Stimulated activated naive B cell treated with anti-CD40 and anti-IgM and Interleukin-4, amounts not matched to agents 10 μg/mL and 1 μg/mL and 100 μg/mL, for 72 hours (primary cell): Measurements from ENCODE around the gene GREM2.

Experiments
- ATAC-seq, 2 donors: fragments of 150-1000 bp; cut with Tn5 transposase; replicated peaks; 2 replicates each; pipeline ENCODE4 v1.10.0; 2021; ENCODE audit warnings: moderate library complexity in 1 of 2
- DNase-seq: peaks from one replicate; pipeline ENCODE4 v3.0.0; 2021
- H3K27ac Mint-ChIP-seq: one replicate; pipeline ENCODE4 v1.8.0; 2022; ENCODE audit warnings: mild to moderate bottlenecking, mixed read lengths
- H3K27me3 Mint-ChIP-seq, 2 donors: one replicate each; pipeline ENCODE4 v1.8.0; 2022; ENCODE audit warnings: mixed read lengths in 2 of 2
- H3K36me3 Mint-ChIP-seq, 2 donors: one replicate each; pipeline ENCODE4 v1.8.0; 2022; ENCODE audit warnings: mixed read lengths in 2 of 2, mild to moderate bottlenecking in 1 of 2
- H3K4me1 Mint-ChIP-seq, 2 donors: one replicate each; pipeline ENCODE4 v1.8.0; 2022; ENCODE audit warnings: mixed read lengths in 2 of 2, mild to moderate bottlenecking in 1 of 2
- H3K4me3 Mint-ChIP-seq, 2 donors: one replicate each; pipeline ENCODE4 v1.8.0; 2022; ENCODE audit warnings: mild to moderate bottlenecking in 2 of 2, mixed read lengths in 2 of 2, moderate library complexity in 1 of 2
- H3K9me3 Mint-ChIP-seq, 2 donors: one replicate each; pipeline ENCODE4 v1.8.0; 2022; ENCODE audit warnings: mixed read lengths in 2 of 2, mild to moderate bottlenecking in 1 of 2

The GREM2 gene

GRCh38 chr1:240562779-240563178 lies 49.2 kb downstream of the GREM2 start:
- H3K4me1 Mint-ChIP-seq, result no peaks in the 10 kb centered on the region
- peaks cover 0 to 4% of the 10 kb centered on the region in 2 donors for H3K27me3 Mint-ChIP-seq
- no peak overlapping the region for H3K27ac Mint-ChIP-seq
- H3K36me3 Mint-ChIP-seq, result no peaks in the 10 kb centered on the region
- no peak for ATAC-seq
- peaks cover 2 to 6% of the 10 kb centered on the region in 2 donors for H3K9me3 Mint-ChIP-seq
- no peak for DNase-seq
- H3K4me3 Mint-ChIP-seq, result no peak overlapping the region

- Mint-ChIP-seq H3K36me3 (no peaks in the 10 kb centered on the region), H3K4me3 (no peak overlapping the region), H3K4me1 (no peaks in the 10 kb centered on the region), H3K27ac (no peak overlapping the region), H3K9me3 (peaks cover 2 to 6% of the 10 kb centered on the region in 2 donors), H3K27me3 (peaks cover 0 to 4% of the 10 kb centered on the region in 2 donors)
- ATAC-seq (no peak), DNase-seq (no peak)
Measured at GRCh38 chr1:240562111-240562590, 49.8 kb downstream of the GREM2 start.

GRCh38 chr1:240559781-240560180 lies 52.2 kb downstream of the GREM2 start:
- H3K4me1 Mint-ChIP-seq, result no peaks in the 10 kb centered on the region
- no peaks in the 10 kb centered on the region for H3K27me3 Mint-ChIP-seq
- no peak for DNase-seq
- no peak for ATAC-seq
- peaks cover 0 to 5% of the 10 kb centered on the region in 2 donors for H3K9me3 Mint-ChIP-seq
- no peak overlapping the region for H3K27ac Mint-ChIP-seq
- no peaks in the 10 kb centered on the region for H3K36me3 Mint-ChIP-seq
- no peak overlapping the region for H3K4me3 Mint-ChIP-seq

- no peaks in the 10 kb centered on the region for H3K36me3 Mint-ChIP-seq
- no peak overlapping the region for H3K4me3 Mint-ChIP-seq
- peaks cover 0 to 5% of the 10 kb centered on the region in 2 donors for H3K9me3 Mint-ChIP-seq
- ATAC-seq (no peak), DNase-seq (no peak)
- H3K27me3 Mint-ChIP-seq, result no peaks in the 10 kb centered on the region
- H3K27ac Mint-ChIP-seq, result no peak overlapping the region
- H3K4me1 Mint-ChIP-seq, result no peaks in the 10 kb centered on the region
Measured at GRCh38 chr1:240555524-240555923, 56.4 kb downstream of the GREM2 start.

- Mint-ChIP-seq H3K36me3 (no peaks in the 10 kb centered on the region), H3K27me3 (no peaks in the 10 kb centered on the region), H3K4me1 (no peaks in the 10 kb centered on the region), H3K9me3 (peaks cover 0 to 8% of the 10 kb centered on the region in 2 donors), H3K4me3 (no peak overlapping the region), H3K27ac (no peak overlapping the region)
- ATAC-seq, result no peak
- DNase-seq, result no peak
Measured at GRCh38 chr1:240553351-240553750, 58.6 kb downstream of the GREM2 start.

GRCh38 chr1:240539769-240540414 lies 72.1 kb downstream of the GREM2 start:
- no peak for ATAC-seq
- no peaks in the 10 kb centered on the region for H3K27me3 Mint-ChIP-seq
- H3K4me3 Mint-ChIP-seq, result no peak overlapping the region
- peaks cover 0 to 12% of the 10 kb centered on the region in 2 donors for H3K9me3 Mint-ChIP-seq
- H3K27ac Mint-ChIP-seq, result no peak overlapping the region
- H3K36me3 Mint-ChIP-seq, result no peaks in the 10 kb centered on the region
- no peaks in the 10 kb centered on the region for H3K4me1 Mint-ChIP-seq
- no peak for DNase-seq

- DNase-seq (no peak), ATAC-seq (no peak)
- H3K4me3 Mint-ChIP-seq, result no peak overlapping the region
- no peaks in the 10 kb centered on the region for H3K36me3 Mint-ChIP-seq
- peaks cover 0 to 12% of the 10 kb centered on the region in 2 donors for H3K9me3 Mint-ChIP-seq
- no peaks in the 10 kb centered on the region for H3K4me1 Mint-ChIP-seq
- no peak overlapping the region for H3K27ac Mint-ChIP-seq
- no peaks in the 10 kb centered on the region for H3K27me3 Mint-ChIP-seq
Measured at GRCh38 chr1:240538776-240539430, 73.1 kb downstream of the GREM2 start.

- no peak overlapping the region for H3K4me3 Mint-ChIP-seq
- DNase-seq, result no peak
- H3K4me1 Mint-ChIP-seq, result no peaks in the 10 kb centered on the region
- H3K36me3 Mint-ChIP-seq, result no peaks in the 10 kb centered on the region
- peaks cover 0 to 8% of the 10 kb centered on the region in 2 donors for H3K9me3 Mint-ChIP-seq
- no peaks in the 10 kb centered on the region for H3K27me3 Mint-ChIP-seq
- ATAC-seq, result no peak
- no peak overlapping the region for H3K27ac Mint-ChIP-seq
Measured at GRCh38 chr1:240533154-240533780, 78.7 kb downstream of the GREM2 start.

GRCh38 chr1:240528591-240528990 lies 83.4 kb downstream of the GREM2 start:
- no peak for DNase-seq
- ATAC-seq, result no peak
- Mint-ChIP-seq H3K9me3 (no peaks in the 10 kb centered on the region), H3K4me3 (no peak overlapping the region), H3K27me3 (no peaks in the 10 kb centered on the region), H3K4me1 (no peaks in the 10 kb centered on the region), H3K27ac (no peak overlapping the region), H3K36me3 (no peaks in the 10 kb centered on the region)

- Mint-ChIP-seq H3K27ac (no peak overlapping the region), H3K4me3 (no peak overlapping the region), H3K4me1 (no peaks in the 10 kb centered on the region), H3K36me3 (no peaks in the 10 kb centered on the region), H3K9me3 (no peaks in the 10 kb centered on the region), H3K27me3 (no peaks in the 10 kb centered on the region)
- DNase-seq (no peak), ATAC-seq (no peak)
Measured at GRCh38 chr1:240527086-240527485, 84.9 kb downstream of the GREM2 start.

- H3K27ac Mint-ChIP-seq, result no peak overlapping the region
- DNase-seq, result no peak
- no peaks in the 10 kb centered on the region for H3K4me1 Mint-ChIP-seq
- H3K9me3 Mint-ChIP-seq, result no peaks in the 10 kb centered on the region
- no peaks in the 10 kb centered on the region for H3K36me3 Mint-ChIP-seq
- H3K4me3 Mint-ChIP-seq, result no peak overlapping the region
- no peaks in the 10 kb centered on the region for H3K27me3 Mint-ChIP-seq
- ATAC-seq, result no peak
Measured at GRCh38 chr1:240526312-240526711, 85.6 kb downstream of the GREM2 start.

- Mint-ChIP-seq H3K27me3 (no peaks in the 10 kb centered on the region), H3K36me3 (no peaks in the 10 kb centered on the region), H3K4me3 (no peak overlapping the region), H3K27ac (no peak overlapping the region), H3K4me1 (no peaks in the 10 kb centered on the region), H3K9me3 (no peaks in the 10 kb centered on the region)
- ATAC-seq, result no peak
- no peak for DNase-seq
Measured at GRCh38 chr1:240524356-240525069, 87.4 kb downstream of the GREM2 start.

- Mint-ChIP-seq H3K36me3 (no peaks in the 10 kb centered on the region), H3K4me1 (no peaks in the 10 kb centered on the region), H3K9me3 (no peaks in the 10 kb centered on the region), H3K4me3 (no peak overlapping the region), H3K27ac (no peak overlapping the region), H3K27me3 (no peaks in the 10 kb centered on the region)
- ATAC-seq (no peak), DNase-seq (no peak)
Measured at GRCh38 chr1:240522122-240522822, 89.7 kb downstream of the GREM2 start.

GRCh38 chr1:240517891-240518290 lies 94.1 kb downstream of the GREM2 start:
- no peak for DNase-seq
- Mint-ChIP-seq H3K36me3 (no peaks in the 10 kb centered on the region), H3K4me3 (no peak overlapping the region), H3K9me3 (peaks cover 0 to 2% of the 10 kb centered on the region in 2 donors), H3K4me1 (no peaks in the 10 kb centered on the region), H3K27me3 (no peaks in the 10 kb centered on the region), H3K27ac (no peak overlapping the region)
- no peak for ATAC-seq
